ENCODE measurements around the gene SF3A1.
"Not testable (repeated sequence)": the region's sequence is repeated elsewhere in the genome, so short reads cannot be mapped to it uniquely, and the experiment has no call there.

SF3A1 gene

GRCh38 chr22:30347255-30347892 lies 9.3 kb downstream of the SF3A1 start:
- no peak for TF ChIP-seq ZNF274 (IDR thresholded peaks at IDR 0.05; ENCODE audit: low read depth, low read length)
- no peak overlapping the region for H3K4me3 ChIP-seq (ENCODE audit: low read length)

DNA sequence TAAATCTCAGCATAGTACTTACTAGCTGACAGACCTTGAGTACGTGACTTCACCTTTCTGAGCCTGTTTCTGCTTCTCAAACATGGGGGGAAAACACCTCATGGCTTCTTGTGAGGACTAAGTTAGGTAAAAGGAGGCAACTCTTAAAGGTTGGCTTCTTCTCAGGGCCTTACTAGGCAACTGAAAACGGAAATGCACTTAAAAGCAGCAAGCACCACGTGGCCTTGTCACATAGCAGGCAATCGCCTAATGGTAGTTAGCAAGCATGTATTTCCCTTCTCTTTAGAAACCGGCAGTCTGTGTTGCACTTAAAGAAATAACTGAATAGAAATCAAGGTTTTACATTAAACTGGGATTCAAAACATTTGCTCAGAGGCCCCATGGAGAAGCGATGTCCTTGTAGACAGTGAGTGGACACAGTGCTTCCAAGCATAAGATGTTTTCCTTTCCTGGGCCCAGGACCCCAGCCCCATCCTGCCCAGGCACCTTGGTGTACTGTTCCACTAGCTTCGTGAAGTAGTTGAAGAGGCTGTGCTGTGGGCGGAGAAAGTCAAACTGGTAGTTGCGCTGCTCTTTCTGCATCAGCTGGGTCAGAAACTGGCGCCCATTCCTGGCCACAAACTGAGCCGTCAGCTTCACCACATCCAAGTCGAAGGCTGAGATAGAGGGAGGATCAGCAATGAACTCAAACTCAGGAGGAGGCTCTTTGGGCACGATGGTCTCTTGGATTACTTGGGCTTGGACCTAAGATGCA lies 12.1 kb downstream of the SF3A1 start:
- TF ChIP-seq ZNF274 (IDR thresholded peaks at IDR 0.05; ENCODE audit: low read depth, low read length), result no peak
- no peak overlapping the region for H3K4me3 ChIP-seq (ENCODE audit: low read length)

DNA sequence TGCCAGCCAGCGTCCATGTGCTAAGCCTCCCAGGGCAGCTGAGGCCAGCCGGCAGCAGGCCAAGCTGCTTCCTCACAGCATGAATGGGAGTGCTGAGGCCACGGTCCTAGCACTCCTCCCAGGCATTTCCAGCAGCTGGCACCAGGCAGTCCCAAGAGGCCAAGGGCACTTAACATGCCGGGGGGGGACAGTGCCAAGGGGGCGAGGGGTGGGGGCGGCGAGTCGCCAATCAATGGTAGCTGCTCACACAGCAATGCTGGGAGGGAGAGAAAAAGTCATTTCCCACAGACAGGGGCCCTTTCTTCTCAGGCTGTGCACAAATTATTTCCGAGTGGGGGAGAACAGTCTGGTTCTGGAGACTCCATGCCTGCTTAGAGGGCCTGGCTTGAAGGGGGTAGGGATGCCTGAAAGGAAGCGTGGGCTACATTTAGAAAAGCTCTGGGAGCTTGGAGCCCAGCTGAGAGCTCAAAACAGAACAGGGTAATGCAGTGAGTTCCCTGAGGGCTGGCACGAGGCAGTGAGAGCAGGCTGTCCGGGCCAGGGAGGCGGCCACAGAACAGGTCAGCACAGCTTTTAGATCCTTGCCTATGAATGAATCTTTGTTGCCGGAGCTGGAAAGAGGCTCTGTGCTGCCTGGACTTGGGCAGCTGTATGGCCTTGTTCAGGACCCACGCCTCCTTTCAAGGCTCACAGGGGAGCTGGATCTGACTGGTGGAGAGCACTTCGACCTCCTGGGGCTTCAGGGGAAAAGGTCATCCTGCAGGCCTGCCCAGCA lies 15.6 kb downstream of the SF3A1 start:
- no peak overlapping the region for H3K4me3 ChIP-seq (ENCODE audit: low read length)
- no peak for TF ChIP-seq ZNF274 (IDR thresholded peaks at IDR 0.05; ENCODE audit: low read depth, low read length)

GRCh38 chr22:30338802-30339201 lies 17.9 kb downstream of the SF3A1 start:
- H3K4me3 ChIP-seq (ENCODE audit: low read length), result no peak overlapping the region
- no peak for TF ChIP-seq ZNF274 (IDR thresholded peaks at IDR 0.05; ENCODE audit: low read depth, low read length)

DNA sequence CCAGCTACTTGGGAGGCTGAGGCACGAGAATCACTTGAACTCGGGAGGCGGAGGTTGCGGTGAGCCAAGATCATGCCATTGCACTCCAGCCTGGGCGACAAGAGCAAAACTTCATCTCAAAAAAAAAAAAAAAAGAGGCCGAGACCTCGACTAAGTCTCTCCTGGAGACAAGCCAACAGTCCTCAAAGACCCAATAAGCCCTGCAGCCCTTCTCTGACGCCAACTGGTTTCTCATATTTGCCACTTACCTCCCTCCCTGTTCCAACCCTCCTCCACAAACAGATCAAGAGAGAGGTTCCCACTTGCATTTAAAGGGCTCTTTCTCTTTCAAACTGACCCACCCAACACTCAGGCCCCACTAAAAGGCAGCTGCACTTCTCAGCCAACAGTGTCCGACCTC lies 18.4 kb downstream of the SF3A1 start:
- H3K4me3 ChIP-seq (ENCODE audit: low read length), result not testable (repeated sequence)

DNA sequence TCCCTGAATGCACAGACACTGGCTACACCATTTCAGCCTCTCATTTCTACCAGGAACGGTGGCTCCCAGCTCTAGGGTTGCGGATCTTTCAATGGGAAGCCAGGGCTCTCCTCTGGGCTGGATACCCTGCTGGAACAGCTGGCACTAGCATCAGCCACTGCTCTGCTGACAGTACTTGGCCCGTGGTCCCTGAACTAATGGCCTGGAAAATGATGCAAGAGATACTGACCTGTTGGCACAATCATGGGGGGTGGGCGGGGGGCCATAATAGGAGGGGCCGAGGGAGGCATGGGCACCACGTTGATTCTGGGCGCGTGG lies 19.3 kb downstream of the SF3A1 start:
- no peak for TF ChIP-seq ZNF274 (IDR thresholded peaks at IDR 0.05; ENCODE audit: low read depth, low read length)
- no peak overlapping the region for H3K4me3 ChIP-seq (ENCODE audit: low read length)

DNA sequence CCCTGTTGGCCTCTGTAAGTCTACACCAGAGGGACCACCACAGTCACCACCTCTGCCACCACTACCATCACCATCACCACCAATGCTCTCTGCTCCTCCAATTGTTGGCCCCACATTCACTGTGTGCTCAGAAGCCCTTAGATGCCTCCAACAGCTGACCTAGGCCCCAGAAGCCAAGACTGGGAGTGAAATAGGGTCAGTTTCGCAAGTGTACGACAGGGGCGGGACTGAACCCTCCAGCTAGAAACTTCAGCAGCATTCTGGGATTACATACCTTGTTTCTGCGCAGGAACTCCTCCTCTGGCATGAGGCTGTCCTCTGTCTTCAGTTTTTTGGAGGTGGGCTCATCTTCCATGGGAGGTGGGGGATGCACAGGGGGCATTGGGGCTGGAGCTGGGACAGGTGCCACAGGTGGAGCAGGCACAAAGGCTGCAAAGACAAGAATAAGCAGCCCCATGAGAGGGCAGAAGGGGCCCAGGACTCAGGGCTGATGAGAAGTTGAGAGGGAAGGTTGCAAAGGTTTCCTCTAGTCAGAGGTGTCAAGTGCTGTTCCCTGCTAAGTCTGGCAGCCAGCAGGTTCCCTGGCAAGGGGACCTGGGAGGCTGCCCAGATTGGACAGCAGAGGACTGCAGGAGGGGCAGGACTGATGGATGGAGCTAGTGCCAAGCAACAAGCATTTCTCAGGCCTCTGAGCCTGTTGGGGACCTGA lies 19.8 kb downstream of the SF3A1 start:
- TF ChIP-seq ZNF274 (IDR thresholded peaks at IDR 0.05; ENCODE audit: low read depth, low read length), result no peak

DNA sequence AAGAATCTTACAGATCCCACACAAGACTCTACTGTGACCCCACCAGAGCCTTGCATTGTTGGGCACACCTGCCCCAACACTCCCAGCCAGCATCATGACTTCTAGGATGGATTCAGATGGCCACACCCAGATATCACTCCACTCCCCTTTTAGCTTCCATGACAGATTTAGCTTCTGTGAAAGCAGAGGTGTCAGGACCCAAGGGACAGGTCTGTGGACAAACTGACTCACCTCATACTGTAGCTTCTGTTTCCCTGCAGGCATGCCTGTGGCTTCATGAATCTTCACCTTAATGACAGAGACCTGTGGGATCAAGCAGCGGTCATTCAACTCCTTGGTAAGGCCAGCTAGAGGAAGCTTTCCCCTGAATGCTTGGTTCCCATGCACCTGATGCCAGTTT lies 21.5 kb downstream of the SF3A1 start:
- H3K4me3 ChIP-seq (ENCODE audit: low read length), result no peak overlapping the region
- TF ChIP-seq ZNF274 (IDR thresholded peaks at IDR 0.05; ENCODE audit: low read depth, low read length), result no peak

More for the DNA sequence above, 19.8 kb downstream of the SF3A1 start:
- no peak overlapping the region for H3K4me3 ChIP-seq (ENCODE audit: low read length)

DNA sequence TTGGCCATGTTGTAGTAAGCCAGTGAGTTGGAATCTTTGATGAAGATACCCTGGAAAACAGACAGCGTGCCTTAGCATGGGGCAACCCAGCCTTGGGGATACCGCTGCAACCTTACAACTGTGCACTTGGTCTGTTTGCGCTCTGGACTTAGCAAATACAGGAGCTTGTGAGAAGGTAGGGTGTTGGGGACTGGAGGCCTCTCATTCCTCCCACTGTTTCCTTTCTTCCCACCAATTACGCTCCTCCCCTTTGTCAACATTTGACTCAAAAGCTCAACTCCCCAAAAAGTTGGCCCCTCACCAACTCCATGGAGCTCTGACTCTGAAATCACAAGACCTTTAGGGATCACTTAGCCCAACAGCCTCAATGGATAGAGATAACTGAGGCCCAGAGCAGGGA lies 22.0 kb downstream of the SF3A1 start:
- no peak overlapping the region for H3K4me3 ChIP-seq (ENCODE audit: low read length)
- TF ChIP-seq ZNF274 (IDR thresholded peaks at IDR 0.05; ENCODE audit: low read depth, low read length), result no peak

DNA sequence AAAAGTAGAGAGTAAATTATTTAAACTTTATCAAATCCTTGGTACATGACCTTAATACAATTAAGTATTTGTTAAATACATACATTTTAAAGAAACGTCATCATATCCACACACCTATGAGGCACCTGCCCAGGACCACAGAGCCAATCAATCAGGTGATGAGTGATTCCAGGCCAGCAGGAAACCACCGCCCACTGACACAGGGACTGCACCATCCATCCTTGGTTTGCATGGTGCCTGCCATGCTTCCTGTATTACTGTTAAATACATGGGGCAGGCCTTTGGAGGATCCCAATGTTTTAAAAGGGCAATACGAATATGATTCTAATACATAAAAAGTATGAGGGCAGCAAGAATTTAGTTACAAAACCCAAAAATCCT lies 23.0 kb downstream of the SF3A1 start:
- no peak overlapping the region for H3K4me3 ChIP-seq (ENCODE audit: low read length)
- no peak for TF ChIP-seq ZNF274 (IDR thresholded peaks at IDR 0.05; ENCODE audit: low read depth, low read length)

- TF ChIP-seq ZNF274 (IDR thresholded peaks at IDR 0.05; ENCODE audit: low read depth, low read length), result no peak
- H3K4me3 ChIP-seq (ENCODE audit: low read length), result no peak overlapping the region
Observed at GRCh38 chr22:30332994-30333706, 23.5 kb downstream of the SF3A1 start.

DNA sequence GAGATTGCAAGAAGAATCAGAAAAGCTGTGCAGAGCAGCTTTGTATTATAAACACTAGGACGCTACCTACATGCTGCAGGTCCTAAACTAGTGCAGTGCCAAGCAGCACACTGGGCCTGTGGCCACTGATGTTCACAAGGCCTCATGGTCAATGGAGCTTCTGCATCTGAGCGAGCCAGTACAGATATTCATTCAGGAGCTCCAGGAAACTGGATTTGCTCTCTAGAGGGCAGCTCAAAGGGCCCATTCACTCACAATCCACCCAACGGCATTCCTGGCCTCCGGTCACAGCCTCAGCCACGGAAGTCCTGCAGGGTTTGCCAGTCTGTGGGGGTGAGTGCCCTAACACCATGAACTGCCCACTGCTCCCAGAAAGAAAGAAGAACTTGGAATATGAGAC lies 24.1 kb downstream of the SF3A1 start:
- no peak for TF ChIP-seq ZNF274 (IDR thresholded peaks at IDR 0.05; ENCODE audit: low read depth, low read length)

GRCh38 chr22:30328466-30329049 lies 28.1 kb downstream of the SF3A1 start:
- TF ChIP-seq ZNF274 (IDR thresholded peaks at IDR 0.05; ENCODE audit: low read depth, low read length), result no peak
- H3K4me3 ChIP-seq (ENCODE audit: low read length), result no peak overlapping the region

More for the DNA sequence above, 24.1 kb downstream of the SF3A1 start:
- H3K4me3 ChIP-seq (ENCODE audit: low read length), result no peak overlapping the region

All from GM08714 (cell line).